Astrocyte (in vitro differentiated cells and primary cell): ENCODE results near the gene GGCT.

Source experiments
- CTCF ChIP-seq: IDR thresholded peaks from 2 replicates; pipeline ENCODE4 v1.5.1; 2011; ENCODE audit warnings: low read depth, mild to moderate bottlenecking, inconsistent platforms, low read length, moderate library complexity; ENCODE audit not compliant: insufficient read depth
- EZH2 ChIP-seq: IDR thresholded peaks from 2 replicates; pipeline ENCODE4 v1.6.1; 2012; ENCODE audit warnings: mild to moderate bottlenecking, low read length, inconsistent platforms; ENCODE audit not compliant: insufficient read depth

DNA sequence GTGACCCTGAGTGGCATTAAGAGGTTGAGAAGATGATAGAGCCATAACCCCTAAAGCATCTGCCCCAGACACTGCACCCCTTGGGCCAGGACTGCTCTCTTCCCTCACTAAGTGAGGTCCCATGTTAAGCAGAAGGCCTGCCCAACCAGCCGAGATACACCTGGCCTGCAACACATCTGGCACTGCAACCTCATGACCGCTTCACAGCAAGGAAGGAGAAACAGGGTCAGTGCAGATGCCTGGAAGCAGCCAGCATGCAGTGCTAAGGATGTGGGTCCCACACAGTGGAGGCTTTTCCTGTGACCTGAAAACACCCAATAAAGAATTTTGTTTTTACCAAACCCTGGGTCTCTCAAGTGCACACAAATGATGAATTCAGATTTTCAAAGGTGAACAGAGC lies 33.4 kb downstream of the GGCT start:
- no peak for TF ChIP-seq CTCF
- no peak for TF ChIP-seq EZH2
